ENCODE data around the gene EHD4.

The EHD4 gene

GRCh38 chr15:41906608-41907007, 65.7 kb downstream of the EHD4 start:
- H3K4me3 Mint-ChIP-seq = no peak overlapping the region
- H3K27me3 Mint-ChIP-seq (ENCODE audit: low read depth) = no peaks in the 10 kb centered on the region
- H3K27ac Mint-ChIP-seq = no peak overlapping the region
- H3K36me3 Mint-ChIP-seq (ENCODE audit: low read depth) = peaks cover 36% of the 10 kb centered on the region
- peaks cover 4% of the 10 kb centered on the region for H3K9me3 Mint-ChIP-seq
- peaks cover 14% of the 10 kb centered on the region for H3K4me1 Mint-ChIP-seq (ENCODE audit: low read depth)

GRCh38 chr15:41905036-41905793, 67.1 kb downstream of the EHD4 start:
- H3K27ac Mint-ChIP-seq = peak overlapping the region; percentile 70
- H3K9me3 Mint-ChIP-seq = peaks cover 4% of the 10 kb centered on the region
- H3K27me3 Mint-ChIP-seq (ENCODE audit: low read depth) = no peaks in the 10 kb centered on the region
- H3K4me1 Mint-ChIP-seq (ENCODE audit: low read depth) = peaks cover 16% of the 10 kb centered on the region
- H3K4me3 Mint-ChIP-seq = no peak overlapping the region
- H3K36me3 Mint-ChIP-seq (ENCODE audit: low read depth) = peaks cover 42% of the 10 kb centered on the region

GRCh38 chr15:41904541-41905005, 67.8 kb downstream of the EHD4 start:
- Mint-ChIP-seq H3K36me3 (ENCODE audit: low read depth) (peaks cover 40% of the 10 kb centered on the region), H3K9me3 (peaks cover 4% of the 10 kb centered on the region), H3K4me1 (ENCODE audit: low read depth) (peaks cover 17% of the 10 kb centered on the region), H3K27me3 (ENCODE audit: low read depth) (no peaks in the 10 kb centered on the region), H3K27ac (peak overlapping the region; percentile 12), H3K4me3 (no peak overlapping the region)

- Mint-ChIP-seq H3K27ac (no peak overlapping the region), H3K4me3 (no peak overlapping the region), H3K27me3 (ENCODE audit: low read depth) (no peaks in the 10 kb centered on the region)
Observed at GRCh38 chr15:41903782-41904181, 68.6 kb downstream of the EHD4 start.

GRCh38 chr15:41901431-41901830, 70.9 kb downstream of the EHD4 start:
- peaks cover 34% of the 10 kb centered on the region for H3K36me3 Mint-ChIP-seq (ENCODE audit: low read depth)
- H3K4me1 Mint-ChIP-seq (ENCODE audit: low read depth) = peaks cover 20% of the 10 kb centered on the region
- no peak overlapping the region for H3K4me3 Mint-ChIP-seq
- H3K27ac Mint-ChIP-seq = peak overlapping the region; percentile 74
- peaks cover 4% of the 10 kb centered on the region for H3K9me3 Mint-ChIP-seq
- H3K27me3 Mint-ChIP-seq (ENCODE audit: low read depth) = no peaks in the 10 kb centered on the region

More at GRCh38 chr15:41903782-41904181, 68.6 kb downstream of the EHD4 start:
- Mint-ChIP-seq H3K36me3 (ENCODE audit: low read depth) (peaks cover 37% of the 10 kb centered on the region), H3K4me1 (ENCODE audit: low read depth) (peaks cover 17% of the 10 kb centered on the region), H3K9me3 (peaks cover 4% of the 10 kb centered on the region)

GRCh38 chr15:41900526-41901380, 71.6 kb downstream of the EHD4 start:
- peaks cover 30% of the 10 kb centered on the region for H3K36me3 Mint-ChIP-seq (ENCODE audit: low read depth)
- H3K27ac Mint-ChIP-seq = no peak overlapping the region
- H3K4me3 Mint-ChIP-seq = no peak overlapping the region

GRCh38 chr15:41899854-41900442, 72.4 kb downstream of the EHD4 start:
- Mint-ChIP-seq H3K4me3 (no peak overlapping the region), H3K4me1 (ENCODE audit: low read depth) (peaks cover 26% of the 10 kb centered on the region), H3K36me3 (ENCODE audit: low read depth) (peaks cover 25% of the 10 kb centered on the region), H3K27ac (no peak overlapping the region), H3K27me3 (ENCODE audit: low read depth) (no peaks in the 10 kb centered on the region), H3K9me3 (no peaks in the 10 kb centered on the region)

More at GRCh38 chr15:41900526-41901380, 71.6 kb downstream of the EHD4 start:
- H3K27me3 Mint-ChIP-seq (ENCODE audit: low read depth) = no peaks in the 10 kb centered on the region
- H3K9me3 Mint-ChIP-seq = no peaks in the 10 kb centered on the region
- H3K4me1 Mint-ChIP-seq (ENCODE audit: low read depth) = peaks cover 22% of the 10 kb centered on the region

- Mint-ChIP-seq H3K4me1 (ENCODE audit: low read depth) (peaks cover 29% of the 10 kb centered on the region), H3K27me3 (ENCODE audit: low read depth) (no peaks in the 10 kb centered on the region), H3K36me3 (ENCODE audit: low read depth) (peaks cover 25% of the 10 kb centered on the region), H3K9me3 (no peaks in the 10 kb centered on the region), H3K4me3 (no peak overlapping the region), H3K27ac (peak overlapping the region; percentile 68)
Observed at GRCh38 chr15:41897363-41897799, 75.0 kb downstream of the EHD4 start.

GRCh38 chr15:41896566-41896965, 75.8 kb downstream of the EHD4 start:
- no peak overlapping the region for H3K4me3 Mint-ChIP-seq
- H3K27ac Mint-ChIP-seq = peak overlapping the region; percentile 62
- peaks cover 19% of the 10 kb centered on the region for H3K36me3 Mint-ChIP-seq (ENCODE audit: low read depth)
- H3K4me1 Mint-ChIP-seq (ENCODE audit: low read depth) = peaks cover 29% of the 10 kb centered on the region
- H3K9me3 Mint-ChIP-seq = no peaks in the 10 kb centered on the region
- H3K27me3 Mint-ChIP-seq (ENCODE audit: low read depth) = no peaks in the 10 kb centered on the region

GRCh38 chr15:41895957-41896356, 76.4 kb downstream of the EHD4 start:
- H3K36me3 Mint-ChIP-seq (ENCODE audit: low read depth) = peaks cover 16% of the 10 kb centered on the region
- peaks cover 28% of the 10 kb centered on the region for H3K4me1 Mint-ChIP-seq (ENCODE audit: low read depth)
- no peaks in the 10 kb centered on the region for H3K27me3 Mint-ChIP-seq (ENCODE audit: low read depth)
- H3K9me3 Mint-ChIP-seq = no peaks in the 10 kb centered on the region
- peak overlapping the region; percentile 70 for H3K27ac Mint-ChIP-seq
- H3K4me3 Mint-ChIP-seq = no peak overlapping the region

GRCh38 chr15:41895491-41895890, 76.9 kb downstream of the EHD4 start:
- Mint-ChIP-seq H3K4me1 (ENCODE audit: low read depth) (peaks cover 28% of the 10 kb centered on the region), H3K36me3 (ENCODE audit: low read depth) (peaks cover 14% of the 10 kb centered on the region), H3K27me3 (ENCODE audit: low read depth) (no peaks in the 10 kb centered on the region), H3K9me3 (no peaks in the 10 kb centered on the region), H3K27ac (peak overlapping the region; percentile 87), H3K4me3 (peak overlapping the region; percentile 43)

GRCh38 chr15:41894791-41895463, 77.4 kb downstream of the EHD4 start:
- Mint-ChIP-seq H3K27me3 (ENCODE audit: low read depth) (no peaks in the 10 kb centered on the region), H3K4me3 (peak overlapping the region; percentile 56), H3K9me3 (no peaks in the 10 kb centered on the region), H3K36me3 (ENCODE audit: low read depth) (peaks cover 14% of the 10 kb centered on the region), H3K27ac (peak overlapping the region; percentile 87), H3K4me1 (ENCODE audit: low read depth) (peaks cover 28% of the 10 kb centered on the region)

- peaks cover 14% of the 10 kb centered on the region for H3K36me3 Mint-ChIP-seq (ENCODE audit: low read depth)
- peaks cover 26% of the 10 kb centered on the region for H3K4me1 Mint-ChIP-seq (ENCODE audit: low read depth)
- no peaks in the 10 kb centered on the region for H3K27me3 Mint-ChIP-seq (ENCODE audit: low read depth)
- H3K4me3 Mint-ChIP-seq = peak overlapping the region; percentile 56
- peak overlapping the region; percentile 87 for H3K27ac Mint-ChIP-seq
- no peaks in the 10 kb centered on the region for H3K9me3 Mint-ChIP-seq
Observed at GRCh38 chr15:41894251-41894790, 78.0 kb downstream of the EHD4 start.
